ENCODE measurements around the gene TMC8.
A peak's percentile ranks its signal among the peaks of the same experiment; 100 is the strongest.

TMC8 gene

DNA sequence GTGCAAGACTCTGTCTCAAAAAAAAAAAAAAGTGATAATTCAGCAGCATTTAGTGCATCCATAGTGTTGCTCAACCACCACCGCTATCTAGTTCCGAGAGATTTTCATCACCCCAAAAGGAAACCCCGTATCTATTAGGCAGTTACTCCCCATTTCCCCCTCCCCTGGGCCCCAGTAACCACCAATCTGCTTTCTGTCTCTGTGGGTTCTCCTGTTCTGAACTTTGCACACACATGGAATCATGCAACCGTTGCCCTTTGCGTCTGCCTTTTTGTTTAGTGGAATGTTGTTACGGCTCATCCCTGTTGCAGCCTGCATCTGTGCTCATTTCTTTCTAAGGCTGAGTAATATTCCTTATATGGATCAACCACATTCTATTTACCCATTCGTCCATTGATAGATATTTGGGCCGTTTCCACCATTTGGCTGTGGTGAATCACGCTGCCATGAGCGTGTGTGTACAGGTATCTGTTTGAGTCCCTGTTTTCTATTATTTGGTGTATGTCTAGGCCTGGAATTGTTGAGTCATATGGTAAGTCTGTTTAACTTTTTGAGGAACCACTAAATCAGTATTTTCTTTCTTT lies 29.1 kb downstream of the TMC8 start:
- DNase-seq = peak; percentile 12 to 20

DNA sequence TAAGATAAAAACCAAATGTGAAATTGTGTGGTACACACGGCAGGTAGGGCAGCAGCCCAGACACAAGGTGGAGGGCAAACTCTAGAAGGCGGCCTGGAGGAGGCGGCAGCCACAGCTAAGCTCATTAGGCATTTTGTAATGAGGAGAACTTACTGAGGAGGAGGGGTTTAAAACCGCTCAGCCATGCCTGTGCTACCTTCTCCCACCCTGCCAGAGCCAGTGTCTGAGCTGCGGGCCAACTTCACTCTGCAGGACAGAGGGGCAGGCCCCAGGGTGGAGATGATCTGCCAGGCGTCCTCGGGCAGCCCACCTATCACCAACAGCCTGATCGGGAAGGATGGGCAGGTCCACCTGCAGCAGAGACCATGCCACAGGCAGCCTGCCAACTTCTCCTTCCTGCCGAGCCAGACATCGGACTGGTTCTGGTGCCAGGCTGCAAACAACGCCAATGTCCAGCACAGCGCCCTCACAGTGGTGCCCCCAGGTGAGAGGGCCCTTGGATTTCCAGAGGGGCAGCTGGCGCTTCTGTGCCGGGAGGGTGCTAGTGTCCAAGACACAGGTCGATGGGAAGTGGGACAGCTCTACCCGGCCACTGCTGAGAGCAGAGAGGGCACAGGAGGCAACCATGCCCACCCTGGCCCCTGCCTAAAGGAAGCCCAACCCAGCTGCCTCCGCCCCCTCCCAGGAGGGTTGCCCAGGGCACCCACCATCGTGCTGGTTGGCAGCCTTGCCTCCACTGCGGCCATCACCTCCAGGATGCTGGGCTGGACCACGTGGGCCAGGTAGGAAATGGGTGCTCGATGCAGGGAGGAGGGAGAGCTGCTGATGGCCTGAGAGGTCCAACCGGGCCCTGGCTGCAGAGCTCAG lies 33.5 kb downstream of the TMC8 start:
- no peak for DNase-seq

DNA sequence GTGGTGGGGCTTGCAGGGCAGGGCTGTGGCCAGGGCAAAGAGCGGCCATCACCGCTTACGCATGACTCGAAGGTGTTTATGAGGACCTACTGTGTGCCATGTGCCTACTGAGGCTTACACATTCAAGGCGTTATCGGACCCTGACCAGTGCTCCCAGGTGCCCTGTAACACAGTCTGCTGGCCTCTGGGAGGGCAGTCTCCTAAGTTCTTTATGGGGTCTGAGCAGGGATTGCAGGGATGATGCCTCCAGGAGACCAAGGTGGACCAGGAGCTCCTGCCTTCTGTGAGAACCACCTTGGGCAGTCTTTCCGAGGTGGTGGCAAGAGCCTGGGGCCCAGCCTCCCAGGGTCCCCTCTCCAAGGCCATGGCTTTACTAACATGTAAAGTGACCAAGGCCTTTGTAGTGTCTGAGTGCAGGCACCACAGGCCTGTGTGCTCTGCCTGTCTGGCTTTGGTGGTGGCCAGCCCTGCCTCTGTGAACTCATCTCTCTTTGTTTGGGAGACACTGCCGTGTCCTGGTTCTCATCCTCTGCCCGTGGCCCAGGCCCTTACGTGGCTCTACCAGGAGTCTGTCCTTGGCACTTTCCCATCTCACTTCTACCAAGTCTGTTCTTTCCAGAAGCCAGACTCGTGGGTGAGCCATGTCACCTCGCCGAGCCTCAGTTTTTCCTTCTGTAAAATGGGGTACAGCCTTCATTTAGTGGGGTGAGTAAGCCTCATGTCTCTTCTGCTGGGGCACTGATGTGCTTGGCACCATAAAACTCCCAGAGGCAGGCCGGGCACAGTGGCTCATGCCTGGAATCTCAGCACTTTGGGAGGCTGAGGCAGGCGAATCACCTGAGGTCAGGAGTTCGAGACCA lies 34.4 kb downstream of the TMC8 start:
- no peak for DNase-seq

DNA sequence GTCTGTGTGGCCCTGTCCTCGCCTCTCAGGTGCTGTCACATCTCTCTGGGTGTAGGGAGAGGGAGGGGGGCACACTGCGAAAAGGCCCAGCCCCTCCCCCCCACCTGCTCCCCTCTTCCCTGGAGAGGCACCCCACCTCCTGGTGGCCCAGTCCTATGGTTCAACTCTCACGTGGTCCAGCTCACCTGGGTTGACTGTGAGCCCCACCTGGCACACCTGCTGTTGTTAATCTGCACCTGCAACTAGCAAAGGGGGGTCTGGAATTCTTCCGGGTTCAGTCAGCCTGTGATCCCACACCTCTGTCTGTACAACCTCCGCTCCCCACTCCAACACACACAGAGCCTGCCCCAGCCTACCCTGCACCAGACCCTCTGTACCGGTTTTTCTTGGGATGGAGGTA lies 35.8 kb downstream of the TMC8 start:
- DNase-seq = no peak

DNA sequence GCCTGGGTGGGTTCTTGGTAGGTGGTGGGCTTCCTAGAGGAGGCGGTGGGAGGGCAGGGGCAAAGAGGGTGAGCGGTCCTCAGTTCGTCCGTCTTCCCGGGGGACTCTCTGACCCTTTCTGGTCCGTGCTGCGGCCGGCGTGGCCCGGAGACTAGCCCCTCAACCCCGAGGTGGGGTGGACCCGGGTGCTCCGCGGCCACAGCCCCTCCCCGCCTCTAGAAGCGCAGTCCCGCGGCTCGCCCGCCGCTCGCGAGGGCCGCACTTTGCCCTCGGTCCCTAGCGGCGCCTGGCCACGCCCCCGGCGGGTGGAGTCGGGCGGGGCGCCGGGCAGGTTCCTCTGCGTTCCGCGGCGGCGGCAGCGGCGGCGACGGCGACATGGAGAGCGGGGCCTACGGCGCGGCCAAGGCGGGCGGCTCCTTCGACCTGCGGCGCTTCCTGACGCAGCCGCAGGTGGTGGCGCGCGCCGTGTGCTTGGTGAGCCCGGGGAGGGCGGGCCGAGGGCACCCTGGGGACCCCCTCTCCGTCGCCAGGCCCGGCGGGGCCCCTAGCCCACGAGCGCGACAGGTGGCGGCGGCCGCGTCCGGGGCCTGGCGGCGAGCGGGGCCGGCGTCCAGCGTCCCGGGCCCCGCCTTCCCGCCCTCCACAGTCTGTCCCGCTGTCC lies 37.8 kb downstream of the TMC8 start, which contains the start of gene SYNGR2:
Gene SYNGR2, plus strand, starts transcription at position 340 of the 661 bp plus-strand sequence. Its CDS starts 36 bp downstream, at position 376.
- DNase-seq = peak; percentile 83 to 89

DNA sequence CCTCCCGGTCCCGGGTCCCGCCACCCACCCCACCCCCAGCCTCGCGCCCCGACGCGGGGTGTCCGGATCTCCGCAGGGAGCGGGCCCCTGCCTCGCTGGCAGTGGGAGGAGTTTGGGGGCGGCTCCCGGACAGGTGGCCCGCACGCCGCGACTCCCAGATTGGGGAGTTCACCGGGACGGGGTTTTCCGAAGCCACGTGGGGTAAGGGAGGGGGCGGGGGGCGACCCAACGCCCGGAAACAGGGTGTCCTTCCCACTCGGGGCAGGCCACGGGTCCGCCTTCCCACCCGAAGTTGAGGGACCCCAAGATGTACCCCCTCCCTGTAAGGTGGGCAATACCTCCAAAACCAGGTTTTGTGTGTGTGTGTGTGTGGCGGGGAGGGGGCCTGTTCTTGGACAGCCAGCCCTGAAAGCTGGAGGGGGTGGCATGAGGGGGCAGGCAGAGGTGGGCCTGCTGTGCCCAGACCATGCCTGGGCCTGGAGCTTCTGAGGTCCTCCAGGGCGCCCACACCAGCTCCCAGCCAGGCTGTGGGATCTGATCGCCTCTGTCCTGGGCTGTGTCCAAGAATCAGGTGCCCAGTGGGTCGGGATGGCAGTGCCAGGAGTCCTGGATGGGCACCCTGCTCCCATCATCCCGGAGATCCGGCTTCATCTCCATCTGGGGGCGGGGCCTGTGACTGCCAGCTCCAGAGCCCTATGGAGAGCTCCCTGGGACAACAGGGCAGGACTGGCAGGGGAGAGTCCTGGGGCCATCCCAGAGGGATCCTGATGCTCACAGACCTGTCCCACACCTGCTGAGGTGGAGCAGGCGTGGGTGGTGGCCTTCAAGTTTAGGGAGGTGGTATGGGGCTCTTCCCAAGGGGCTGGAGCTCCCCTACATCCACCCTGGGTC lies 38.6 kb downstream of the TMC8 start:
- DNase-seq = peak; percentile 17 to 40

DNA sequence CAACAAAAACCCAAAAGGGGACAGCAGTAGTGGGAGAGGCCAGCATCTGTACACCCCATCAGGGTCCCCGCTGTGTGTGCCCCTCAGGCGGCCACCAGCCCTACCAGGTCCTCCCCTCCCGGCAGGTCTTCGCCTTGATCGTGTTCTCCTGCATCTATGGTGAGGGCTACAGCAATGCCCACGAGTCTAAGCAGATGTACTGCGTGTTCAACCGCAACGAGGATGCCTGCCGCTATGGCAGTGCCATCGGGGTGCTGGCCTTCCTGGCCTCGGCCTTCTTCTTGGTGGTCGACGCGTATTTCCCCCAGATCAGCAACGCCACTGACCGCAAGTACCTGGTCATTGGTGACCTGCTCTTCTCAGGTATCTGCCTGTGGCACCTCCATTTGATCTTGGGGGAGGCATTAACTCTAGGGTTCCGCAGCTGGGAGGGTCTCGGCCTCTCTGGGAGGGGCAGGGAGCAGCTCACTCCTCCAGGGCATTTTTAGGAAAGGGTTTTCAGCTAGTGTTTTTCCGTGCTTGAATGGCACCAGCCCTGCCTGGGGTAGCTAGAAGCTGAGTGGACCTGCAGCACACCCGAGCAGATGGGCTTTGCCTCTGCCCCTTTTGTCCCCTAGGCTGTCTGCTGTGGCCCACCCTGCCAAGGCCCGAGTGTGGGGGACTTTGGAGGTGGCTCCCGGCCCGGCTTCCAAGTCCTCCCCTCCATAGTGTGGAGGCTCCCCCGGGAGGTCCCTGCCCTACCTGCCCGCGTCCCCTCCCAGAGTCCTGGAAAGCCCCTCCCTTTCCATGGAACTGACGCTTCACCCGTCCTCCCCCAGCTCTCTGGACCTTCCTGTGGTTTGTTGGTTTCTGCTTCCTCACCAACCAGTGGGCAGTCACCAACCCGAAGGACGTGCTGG lies 40.4 kb downstream of the TMC8 start:
- DNase-seq = peak; percentile 21 to 48

DNA sequence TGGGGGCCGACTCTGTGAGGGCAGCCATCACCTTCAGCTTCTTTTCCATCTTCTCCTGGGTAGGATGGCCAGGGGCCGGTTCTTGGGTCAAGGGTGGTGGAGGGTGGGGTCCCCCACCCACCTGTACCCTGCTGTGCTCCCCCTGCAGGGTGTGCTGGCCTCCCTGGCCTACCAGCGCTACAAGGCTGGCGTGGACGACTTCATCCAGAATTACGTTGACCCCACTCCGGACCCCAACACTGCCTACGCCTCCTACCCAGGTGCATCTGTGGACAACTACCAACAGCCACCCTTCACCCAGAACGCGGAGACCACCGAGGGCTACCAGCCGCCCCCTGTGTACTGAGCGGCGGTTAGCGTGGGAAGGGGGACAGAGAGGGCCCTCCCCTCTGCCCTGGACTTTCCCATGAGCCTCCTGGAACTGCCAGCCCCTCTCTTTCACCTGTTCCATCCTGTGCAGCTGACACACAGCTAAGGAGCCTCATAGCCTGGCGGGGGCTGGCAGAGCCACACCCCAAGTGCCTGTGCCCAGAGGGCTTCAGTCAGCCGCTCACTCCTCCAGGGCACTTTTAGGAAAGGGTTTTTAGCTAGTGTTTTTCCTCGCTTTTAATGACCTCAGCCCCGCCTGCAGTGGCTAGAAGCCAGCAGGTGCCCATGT lies 41.1 kb downstream of the TMC8 start:
- peak in 1 of 2 donors; percentile 51 for DNase-seq

DNA sequence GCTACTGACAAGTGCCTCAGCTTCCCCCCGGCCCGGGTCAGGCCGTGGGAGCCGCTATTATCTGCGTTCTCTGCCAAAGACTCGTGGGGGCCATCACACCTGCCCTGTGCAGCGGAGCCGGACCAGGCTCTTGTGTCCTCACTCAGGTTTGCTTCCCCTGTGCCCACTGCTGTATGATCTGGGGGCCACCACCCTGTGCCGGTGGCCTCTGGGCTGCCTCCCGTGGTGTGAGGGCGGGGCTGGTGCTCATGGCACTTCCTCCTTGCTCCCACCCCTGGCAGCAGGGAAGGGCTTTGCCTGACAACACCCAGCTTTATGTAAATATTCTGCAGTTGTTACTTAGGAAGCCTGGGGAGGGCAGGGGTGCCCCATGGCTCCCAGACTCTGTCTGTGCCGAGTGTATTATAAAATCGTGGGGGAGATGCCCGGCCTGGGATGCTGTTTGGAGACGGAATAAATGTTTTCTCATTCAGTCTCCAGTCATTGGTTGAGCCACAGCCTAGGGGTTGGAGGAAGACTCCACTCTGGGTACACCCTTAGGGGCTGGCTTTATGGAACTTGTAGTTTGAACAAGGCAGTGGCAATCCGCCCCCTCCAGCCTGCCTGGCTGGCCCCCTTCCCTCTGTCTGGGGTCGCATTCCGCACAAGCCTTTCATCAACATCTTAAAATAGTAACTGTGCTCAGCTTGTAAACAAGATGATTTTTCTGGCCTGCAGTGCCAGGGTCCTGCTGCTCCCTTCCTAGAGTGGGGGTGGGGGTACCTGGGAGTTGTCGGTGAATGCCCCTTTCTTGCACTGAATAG lies 41.9 kb downstream of the TMC8 start:
- peak; percentile 63 to 79 for DNase-seq

DNA sequence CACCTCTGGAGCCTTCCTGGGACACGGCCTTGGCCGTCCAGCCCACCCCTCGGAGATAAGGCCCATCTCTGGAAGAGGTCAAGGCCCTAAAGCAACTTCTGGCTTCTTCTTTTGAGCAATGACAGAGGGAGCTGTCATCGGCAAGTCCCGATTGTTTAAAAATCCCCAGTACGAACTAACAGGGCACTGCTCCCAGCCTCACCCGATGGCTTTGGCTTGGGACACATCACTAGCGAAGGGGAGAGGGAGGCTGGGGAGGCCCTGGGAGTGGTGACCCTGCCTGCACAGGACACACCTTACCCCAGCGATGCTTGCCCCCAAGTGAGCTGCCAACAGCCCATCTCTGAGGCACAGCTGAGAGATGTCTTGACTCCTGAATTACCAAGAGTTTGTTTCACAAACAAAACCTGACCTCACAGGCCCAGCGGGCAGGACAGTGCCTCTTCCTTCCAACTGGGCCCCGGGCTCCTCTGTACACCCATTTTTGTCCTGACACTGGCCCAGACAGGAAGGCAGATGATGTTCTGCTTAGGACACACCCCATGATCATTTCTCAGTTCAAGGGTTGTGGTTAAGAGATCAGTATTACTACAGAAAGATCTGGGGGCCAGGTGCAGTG lies 42.6 kb downstream of the TMC8 start:
- DNase-seq = peak; percentile 34 to 53

DNA sequence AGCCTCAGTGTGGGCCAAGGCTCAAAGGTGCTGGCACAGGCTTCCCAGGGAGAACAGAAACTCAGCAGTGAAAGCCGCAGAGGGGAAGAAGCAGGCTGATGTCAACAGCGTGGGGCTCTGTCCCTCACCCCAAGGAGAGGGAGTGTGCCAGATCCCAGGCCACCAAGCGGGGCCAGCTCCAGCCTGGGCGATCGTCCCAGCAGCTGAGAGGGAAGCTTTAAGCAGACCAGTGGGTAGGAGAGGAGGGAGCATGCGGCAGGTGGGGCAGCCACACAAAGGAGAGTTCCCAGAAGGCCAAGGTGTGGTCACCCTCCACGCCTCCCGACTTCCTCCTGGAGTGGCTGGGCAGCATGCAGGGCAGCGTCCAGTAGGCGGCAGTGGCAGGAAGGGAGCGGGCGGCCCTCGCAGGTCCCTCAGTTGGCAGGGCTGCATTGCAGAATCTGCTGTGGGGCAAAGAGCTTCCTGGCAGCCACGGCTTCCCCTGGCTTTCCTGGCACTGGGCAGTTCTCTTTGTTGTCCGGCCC lies 43.8 kb downstream of the TMC8 start:
- peak; percentile 86 to 88 for DNase-seq

DNA sequence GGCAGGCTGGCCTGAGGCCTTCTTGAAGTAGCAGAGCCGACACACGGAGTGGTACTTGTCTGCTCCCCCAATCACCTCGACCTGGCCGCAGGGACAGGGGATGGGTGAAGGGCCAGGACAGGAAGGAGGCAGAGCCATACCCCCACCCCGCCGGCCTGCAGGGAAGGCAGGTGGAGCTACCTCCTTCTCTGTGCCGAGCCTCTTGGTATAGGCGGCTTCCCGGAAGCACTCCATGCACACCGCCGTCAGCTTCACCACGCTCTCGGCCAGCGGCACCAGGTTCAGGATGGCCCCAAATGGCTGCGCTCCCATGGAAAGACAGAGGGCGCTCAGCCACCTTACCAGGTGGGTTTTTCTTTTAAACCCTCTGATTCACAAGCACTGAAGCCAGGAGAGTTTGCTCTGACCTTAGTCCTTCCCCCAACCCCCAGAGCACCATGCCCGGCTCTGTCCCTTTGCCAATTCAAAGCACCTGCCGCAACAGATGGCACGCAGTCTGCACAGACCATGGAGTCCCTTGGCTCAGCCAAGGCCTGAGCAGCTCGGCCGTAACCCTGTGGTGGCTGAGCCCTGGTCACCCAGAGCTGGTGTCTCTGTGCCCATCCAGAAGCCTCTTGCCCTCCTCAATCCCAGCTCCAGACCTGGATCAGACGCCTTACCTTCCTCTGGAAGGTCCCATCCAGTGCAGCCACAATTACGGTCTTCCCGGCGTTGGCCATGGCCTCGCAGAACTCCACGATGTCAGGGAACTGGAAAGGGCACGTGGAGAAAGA lies 44.5 kb downstream of the TMC8 start:
- DNase-seq = no peak

DNA sequence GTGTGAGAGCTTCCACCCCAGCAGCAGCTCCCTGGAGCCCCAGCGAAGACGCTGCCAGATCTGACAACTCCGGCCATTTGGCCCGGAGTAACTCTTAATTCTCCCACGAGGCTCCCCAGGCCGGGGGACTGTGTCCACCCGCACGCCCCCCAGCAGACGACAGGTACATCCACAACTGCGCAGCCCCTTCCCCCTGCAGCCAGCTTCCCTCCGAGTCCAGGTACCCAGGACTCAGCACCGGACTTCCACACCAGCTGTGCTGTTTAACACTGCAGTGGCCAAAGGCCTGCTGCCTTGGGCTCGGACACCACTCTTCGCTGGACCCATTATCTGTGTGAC lies 45.0 kb downstream of the TMC8 start:
- no peak for DNase-seq

DNA sequence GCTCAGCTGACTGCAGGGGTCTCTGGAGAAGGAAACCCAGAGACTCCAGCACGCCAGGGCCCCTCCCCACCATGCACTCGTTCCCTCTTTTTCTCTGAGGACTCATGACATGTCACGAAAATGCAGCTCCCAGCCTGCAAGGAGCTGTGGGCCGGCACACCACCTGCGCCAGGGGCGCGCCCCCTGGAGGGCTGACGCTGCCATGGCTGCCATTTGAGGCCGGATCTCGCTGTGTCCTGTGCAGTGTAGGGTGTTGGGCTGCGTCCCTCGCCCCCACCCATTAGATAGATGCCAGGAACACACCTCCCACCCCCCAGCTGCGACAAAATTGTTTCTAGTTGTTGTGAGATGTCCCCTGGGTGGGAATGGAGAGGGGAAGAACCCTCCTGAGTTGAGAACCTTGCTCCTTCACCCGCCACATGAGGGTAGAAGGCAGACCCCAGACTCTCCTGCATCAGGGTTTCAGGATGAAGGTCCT lies 46.0 kb downstream of the TMC8 start:
- DNase-seq = peak; percentile 68 to 79

DNA sequence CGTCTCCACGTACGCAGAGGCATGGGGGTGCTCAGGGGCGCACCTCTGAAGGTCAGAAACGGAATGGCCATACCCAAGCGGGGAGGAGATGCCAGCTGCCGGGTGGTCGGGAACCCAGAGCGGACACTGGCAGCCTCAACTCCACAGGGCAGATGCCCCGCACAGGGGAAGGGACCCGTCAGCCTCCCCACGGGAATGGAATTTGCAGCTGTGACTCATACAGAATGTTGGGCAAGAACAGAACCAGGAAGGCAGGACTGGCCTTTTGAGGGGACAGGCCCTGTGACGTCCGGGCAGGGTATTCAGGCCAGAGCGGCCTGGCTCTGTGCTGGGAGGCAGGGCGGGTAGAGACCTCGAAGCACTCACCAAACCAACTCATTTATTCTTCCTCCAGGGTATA lies 48.8 kb downstream of the TMC8 start:
- peak; percentile 51 to 77 for DNase-seq

DNA sequence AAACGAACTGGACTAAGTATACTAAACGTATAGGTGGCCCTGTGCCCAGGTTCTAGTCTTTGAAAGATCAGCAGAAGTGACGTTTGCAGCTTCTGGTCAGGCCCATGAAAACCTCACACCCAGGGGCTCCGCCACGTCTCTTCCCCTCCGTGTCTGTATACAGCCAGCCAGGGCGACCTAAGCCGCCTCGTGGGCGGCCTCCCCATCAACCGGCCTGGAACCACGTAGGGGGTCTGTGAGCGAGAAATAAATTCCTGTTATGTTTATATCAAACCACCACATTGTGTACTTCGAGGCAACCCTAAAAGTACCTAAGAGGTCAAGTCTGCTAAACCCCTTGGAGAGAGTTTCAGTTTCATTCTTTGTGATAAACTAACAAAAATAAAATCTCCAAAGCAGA lies 49.5 kb downstream of the TMC8 start:
- no peak for DNase-seq

DNA sequence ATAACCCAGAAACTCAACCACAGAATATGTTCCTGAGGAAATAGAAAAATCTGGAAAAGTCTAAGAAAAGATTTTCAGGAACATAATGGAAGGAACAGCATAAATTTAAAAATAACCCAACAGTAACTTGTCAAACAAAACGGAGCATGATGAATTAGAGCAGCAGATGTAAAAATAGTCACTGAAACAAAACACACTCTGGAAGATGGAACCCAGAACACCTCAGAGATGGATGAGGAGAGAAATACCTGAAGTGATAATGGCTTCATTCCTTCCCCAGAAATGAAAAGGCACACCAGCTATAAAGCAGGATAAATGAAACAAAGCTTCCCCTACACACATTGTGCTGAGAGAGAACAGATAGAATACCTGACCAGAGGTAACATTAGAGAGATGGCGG lies 49.9 kb downstream of the TMC8 start:
- DNase-seq = no peak
